Stimulated activated CD8-positive, alpha-beta memory T cell treated with anti-CD3 and anti-CD28 coated beads, Interleukin-7, amount 100 ng/mL, for 1 hour (primary cell): ENCODE results near the gene SLC12A8.

Experiments used
- DNase-seq, 2 donors: peaks; one replicate each; pipeline ENCODE4 v3.0.0-alpha.2; 2020; ENCODE audit warnings: low read depth in 2 of 2

The SLC12A8 gene

GRCh38 chr3:125212509-125213363, at the start of gene SLC12A8:
Gene SLC12A8, minus strand, starts transcription at chr3:125212748. Its CDS starts 1,399 bp downstream, at chr3:125211349.
- no peak for DNase-seq

- DNase-seq, result no peak
Measured at GRCh38 chr3:125262161-125262560, 49.6 kb upstream of the SLC12A8 start.

- DNase-seq, result no peak
Measured at GRCh38 chr3:125261031-125261430, 48.5 kb upstream of the SLC12A8 start.

- no peak for DNase-seq
Measured at GRCh38 chr3:125260158-125260557, 47.6 kb upstream of the SLC12A8 start.

GRCh38 chr3:125257536-125257935, 45.0 kb upstream of the SLC12A8 start:
- no peak for DNase-seq

- no peak for DNase-seq
Measured at GRCh38 chr3:125256675-125257074, 44.1 kb upstream of the SLC12A8 start.

GRCh38 chr3:125250973-125251372, 38.4 kb upstream of the SLC12A8 start:
- no peak for DNase-seq

- DNase-seq, result no peak
Measured at GRCh38 chr3:125246237-125246636, 33.7 kb upstream of the SLC12A8 start.

- no peak for DNase-seq
Measured at GRCh38 chr3:125245521-125245920, 33.0 kb upstream of the SLC12A8 start.

- DNase-seq, result no peak
Measured at GRCh38 chr3:125240496-125240895, 27.9 kb upstream of the SLC12A8 start.

GRCh38 chr3:125239266-125239665, 26.7 kb upstream of the SLC12A8 start:
- no peak for DNase-seq

GRCh38 chr3:125238759-125239158, 26.2 kb upstream of the SLC12A8 start:
- no peak for DNase-seq

GRCh38 chr3:125236331-125236903, 23.9 kb upstream of the SLC12A8 start:
- DNase-seq, result no peak

GRCh38 chr3:125234831-125235230, 22.3 kb upstream of the SLC12A8 start:
- no peak for DNase-seq

- no peak for DNase-seq
Measured at GRCh38 chr3:125232401-125232800, 19.9 kb upstream of the SLC12A8 start.

GRCh38 chr3:125231895-125232294, 19.3 kb upstream of the SLC12A8 start:
- DNase-seq, result no peak

GRCh38 chr3:125229707-125230106, 17.2 kb upstream of the SLC12A8 start:
- no peak for DNase-seq

GRCh38 chr3:125229168-125229567, 16.6 kb upstream of the SLC12A8 start:
- DNase-seq, result no peak

GRCh38 chr3:125221831-125222230, 9.3 kb upstream of the SLC12A8 start:
- DNase-seq, result no peak

- no peak for DNase-seq
Measured at GRCh38 chr3:125220727-125221429, 8.3 kb upstream of the SLC12A8 start.

- DNase-seq, result no peak
Measured at GRCh38 chr3:125220183-125220582, 7.6 kb upstream of the SLC12A8 start.

GRCh38 chr3:125219261-125219701, 6.7 kb upstream of the SLC12A8 start:
- no peak for DNase-seq

- no peak for DNase-seq
Measured at GRCh38 chr3:125214738-125215137, 2.2 kb upstream of the SLC12A8 start.
